Activated naive CD4-positive, alpha-beta T cell treated with anti-CD3 and anti-CD28 coated beads, Interleukin-2, amount 50 U/mL, for 16 hours (primary cell): Measurements from ENCODE around the gene PLSCR2.
"Not testable (repeated sequence)": the region's sequence is repeated elsewhere in the genome, so short reads cannot be mapped to it uniquely, and the experiment has no call there.

Experiments
- DNase-seq: peaks from one replicate; pipeline ENCODE4 v3.0.0-alpha.2; 2020

The PLSCR2 gene

GRCh38 chr3:146469150-146470017, at the start of gene PLSCR2:
TSS of gene PLSCR2 (minus strand) at chr3:146469561. CDS start at chr3:146459904, 9,657 bp downstream.
- DNase-seq: peak; percentile 75

GRCh38 chr3:146517684-146518435, 48.5 kb upstream of the PLSCR2 start:
- DNase-seq: no peak

- DNase-seq: no peak
Observed at GRCh38 chr3:146513386-146514051, 44.2 kb upstream of the PLSCR2 start.

- no peak for DNase-seq
Observed at GRCh38 chr3:146511402-146512134, 42.2 kb upstream of the PLSCR2 start.

- DNase-seq: no peak
Observed at GRCh38 chr3:146507331-146508120, 38.2 kb upstream of the PLSCR2 start.

- no peak for DNase-seq
Observed at GRCh38 chr3:146505516-146505915, 36.2 kb upstream of the PLSCR2 start.

GRCh38 chr3:146504498-146505197, 35.3 kb upstream of the PLSCR2 start:
- no peak for DNase-seq

- DNase-seq: no peak
Observed at GRCh38 chr3:146503461-146504202, 34.3 kb upstream of the PLSCR2 start.

GRCh38 chr3:146502887-146503460, 33.6 kb upstream of the PLSCR2 start:
- DNase-seq: no peak

- DNase-seq: no peak
Observed at GRCh38 chr3:146501752-146502151, 32.4 kb upstream of the PLSCR2 start.

- DNase-seq: no peak
Observed at GRCh38 chr3:146499701-146500100, 30.3 kb upstream of the PLSCR2 start.

- DNase-seq: peak; percentile 39
Observed at GRCh38 chr3:146498002-146498736, 28.8 kb upstream of the PLSCR2 start.

GRCh38 chr3:146497145-146497843, 27.9 kb upstream of the PLSCR2 start:
- DNase-seq: not testable (repeated sequence)

- DNase-seq: no peak
Observed at GRCh38 chr3:146496726-146497125, 27.4 kb upstream of the PLSCR2 start.

GRCh38 chr3:146496251-146496650, 26.9 kb upstream of the PLSCR2 start:
- no peak for DNase-seq

GRCh38 chr3:146493761-146494160, 24.4 kb upstream of the PLSCR2 start:
- no peak for DNase-seq

GRCh38 chr3:146493221-146493620, 23.9 kb upstream of the PLSCR2 start:
- DNase-seq: no peak

- DNase-seq: no peak
Observed at GRCh38 chr3:146491303-146491702, 21.9 kb upstream of the PLSCR2 start.

GRCh38 chr3:146485297-146485696, 15.9 kb upstream of the PLSCR2 start:
- DNase-seq: no peak
